HG03045 (cell line): ENCODE data around the gene AKR1D1.

Source experiments
- ATAC-seq: cut with Tn5 transposase; IDR thresholded peaks from one replicate; pipeline ENCODE4 v1.9.1; 2021; ENCODE audit warnings: mild to moderate bottlenecking, moderate library complexity; ENCODE audit not compliant: unreplicated experiment

Gene AKR1D1

GRCh38 chr7:138162236-138162635, 86.0 kb downstream of the AKR1D1 start:
- no peak for ATAC-seq

GRCh38 chr7:138163800-138164199, 87.5 kb downstream of the AKR1D1 start:
- no peak for ATAC-seq

- ATAC-seq = no peak
These were observed 88.5 kb downstream of the AKR1D1 start for GRCh38 chr7:138164804-138165203.

GRCh38 chr7:138166681-138167080, 90.4 kb downstream of the AKR1D1 start:
- ATAC-seq = no peak

GRCh38 chr7:138167222-138167621, 91.0 kb downstream of the AKR1D1 start:
- no peak for ATAC-seq

- no peak for ATAC-seq
These were observed 91.6 kb downstream of the AKR1D1 start for GRCh38 chr7:138167869-138168296.
